ENCODE data around the gene TASOR.

DNA sequence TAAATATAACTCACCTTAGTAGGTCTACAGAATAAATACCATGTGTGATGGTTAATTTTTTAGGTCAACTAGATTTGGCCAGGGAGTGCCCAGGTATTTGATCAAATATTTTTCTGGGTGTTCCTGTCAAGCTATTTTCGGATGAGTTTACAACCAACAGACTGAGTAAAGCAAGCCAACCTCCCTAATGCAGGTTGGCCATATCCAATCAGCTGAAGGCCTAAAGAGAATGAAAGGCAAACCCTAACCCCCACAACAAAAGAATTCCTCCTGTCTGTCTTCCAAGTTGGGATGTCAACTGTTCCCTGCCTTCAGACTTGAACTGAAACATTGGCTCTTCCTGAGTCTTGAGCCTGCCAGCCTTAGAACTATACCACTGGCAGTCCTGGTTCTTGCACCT lies 28.6 kb downstream of the TASOR start:
- TF ChIP-seq POLR2A (IDR thresholded peaks at IDR 0.05; ENCODE audit: low read depth, low read length): no peak
- no peak for TF ChIP-seq POLR2AphosphoS5 (IDR thresholded peaks at IDR 0.05; ENCODE audit: low read depth, low read length)
- TF ChIP-seq TAF1 (IDR thresholded peaks at IDR 0.05; ENCODE audit: borderline replicate concordance, low read depth, low read length): no peak

All from GM12892 (cell line).